A549 (cell line): Measurements from ENCODE around the gene PPP1R1A. TPM values are rescaled to one million over a fixed set of nuclear protein-coding genes. Genes with fewer than 3 reads are reported as not detected.

ENCODE experiments used
- ATAC-seq, 2 experiments: fragments of 200-7000 bp in 1 of 2; fragments of >200 bp in 1 of 2; cut with Nextera tagmentation in 1 of 2; cut with Tn5 transposase in 1 of 2; 3 replicates each; pipeline versions ENCODE4 v1.8.0 to v1.9.1; 2018 to 2020; ENCODE audit warnings: mild to moderate bottlenecking in 1 of 2, moderate library complexity in 1 of 2
- CTCF ChIA-PET: fragments of 300-600 bp; sonication (Branson Sonifier 250); formaldehyde crosslinking; extraction: SDS; loops from one replicate; lab custom pipeline; 2021; ENCODE audit warnings: antibody characterized with exemption, inconsistent platforms; lab: Yijun Ruan, JAX
- POLR2A ChIA-PET: fragments of 350-600 bp; formaldehyde crosslinking; extraction: SDS; loops from one replicate; lab custom pipeline; 2021; ENCODE audit warnings: antibody characterized with exemption, inconsistent platforms; lab: Yijun Ruan, JAX
- DNase-seq, 2 experiments: peaks; one replicate each; pipeline versions ENCODE4 v3.0.0 to v3.0.0-alpha.2; 2011 to 2016; ENCODE audit warnings: low read depth in 1 of 2, low spot score in 1 of 2
- FAIRE-seq: peaks from 2 replicates; lab custom pipeline; 2011; peaks lifted over from hg19 to GRCh38; lab: Jason Lieb, UNC
- H3K27ac ChIP-seq, 2 experiments: fragments of >200 bp; sonication (Bioruptor Twin); formaldehyde crosslinking; 3 replicates each; pipeline ENCODE4 v1.5.1; 2016 to 2017
- H3K4me1 ChIP-seq: fragments of >200 bp; sonication (Bioruptor Twin); formaldehyde crosslinking; 3 replicates; pipeline ENCODE4 v1.6.1; 2016
- H3K4me2 ChIP-seq: fragments of >200 bp; sonication (Bioruptor Twin); formaldehyde crosslinking; 3 replicates; pipeline ENCODE4 v1.6.1; 2016
- H3K4me3 ChIP-seq: fragments of >200 bp; sonication (Bioruptor Twin); formaldehyde crosslinking; 3 replicates; pipeline ENCODE4 v1.5.1; 2016
- H3K9me3 ChIP-seq: fragments of >200 bp; sonication (Bioruptor Twin); formaldehyde crosslinking; 3 replicates; pipeline ENCODE4 v1.6.1; 2016
- ATOH8 ChIP-seq: fragments of 250-450 bp; sonication (Bioruptor Pico); IDR thresholded peaks from 2 replicates; pipeline ENCODE4 v1.5.0; 2020; ENCODE audit warnings: low read depth, mild to moderate bottlenecking, moderate library complexity
- BCL3 ChIP-seq: fragments of >200 bp; sonication (Bioruptor Twin); formaldehyde crosslinking; IDR thresholded peaks from 3 replicates; pipeline ENCODE4 v1.6.1; 2016
- CHD2 ChIP-seq: fragments of 150-350 bp; IDR thresholded peaks from 2 replicates; pipeline ENCODE4 v1.6.1; 2014; ENCODE audit warnings: low read length; ENCODE audit not compliant: partially characterized antibody
- FOSB ChIP-seq: fragments of 250-450 bp; sonication (Bioruptor Pico); IDR thresholded peaks from 2 replicates; pipeline ENCODE4 v1.5.0; 2020; ENCODE audit warnings: mild to moderate bottlenecking, moderate library complexity
- FOSL2 ChIP-seq, 2 experiments: fragments of 450-650 bp in 1 of 2; fragments of >200 bp in 1 of 2; sonication (Bioruptor Twin) in 1 of 2; formaldehyde crosslinking; IDR thresholded peaks; 2 replicates each; pipeline versions ENCODE4 v1.5.0 to v1.6.1; 2016 to 2020; ENCODE audit warnings: mild to moderate bottlenecking in 1 of 2, moderate library complexity in 1 of 2
- FOXS1 ChIP-seq: fragments of 250-450 bp; sonication (Bioruptor Pico); IDR thresholded peaks from 2 replicates; pipeline ENCODE4 v1.5.0; 2020; ENCODE audit warnings: mild to moderate bottlenecking, moderate library complexity
- HMGXB4 ChIP-seq: fragments of 250-450 bp; sonication (Bioruptor Pico); IDR thresholded peaks from 2 replicates; pipeline ENCODE4 v1.5.0; 2021; ENCODE audit warnings: mild to moderate bottlenecking, moderate library complexity, borderline replicate concordance
- HOXB5 ChIP-seq: fragments of 250-450 bp; sonication (Bioruptor Pico); IDR thresholded peaks from 2 replicates; pipeline ENCODE4 v1.5.0; 2020; ENCODE audit warnings: mild to moderate bottlenecking, moderate library complexity
- MAX ChIP-seq: IDR thresholded peaks from 2 replicates; pipeline ENCODE4 v1.6.1; 2012
- NFE2L2 ChIP-seq: fragments of 150-350 bp; conservative IDR thresholded peaks from 2 replicates; pipeline ENCODE4 v1.6.1; 2014; ENCODE audit warnings: low read length
- NR3C1 ChIP-seq: fragments of >200 bp; sonication (Bioruptor Twin); formaldehyde crosslinking; IDR thresholded peaks from 3 replicates; pipeline ENCODE4 v1.6.1; 2017
- PHF8 ChIP-seq: fragments of 200-600 bp; sonication (generic); IDR thresholded peaks from 2 replicates; pipeline ENCODE4 v1.6.1; 2016; ENCODE audit warnings: low read depth, mild to moderate bottlenecking, antibody characterized with exemption, moderate library complexity, borderline replicate concordance
- POLR2A ChIP-seq: IDR thresholded peaks from 2 replicates; pipeline ENCODE4 v1.6.1; 2012; ENCODE audit warnings: mild to moderate bottlenecking, low read length
- RCOR1 ChIP-seq: fragments of 150-350 bp; IDR thresholded peaks from 2 replicates; pipeline ENCODE4 v1.6.1; 2014; ENCODE audit warnings: antibody characterized with exemption, low read length, low read depth
- REST ChIP-seq: fragments of 200-600 bp; sonication (generic); IDR thresholded peaks from 2 replicates; pipeline ENCODE4 v1.6.1; 2016; ENCODE audit warnings: antibody characterized with exemption, mild to moderate bottlenecking, moderate library complexity
- RFX5 ChIP-seq: fragments of 450-650 bp; IDR thresholded peaks from 2 replicates; pipeline ENCODE4 v1.7.1; 2014; ENCODE audit warnings: antibody characterized with exemption, mild to moderate bottlenecking, moderate library complexity
- SREBF2 ChIP-seq: fragments of 450-650 bp; IDR thresholded peaks from 2 replicates; pipeline ENCODE4 v1.6.1; 2014; ENCODE audit warnings: mild to moderate bottlenecking, moderate library complexity
- ZNF302 ChIP-seq: fragments of 250-450 bp; sonication (Bioruptor Pico); IDR thresholded peaks from 2 replicates; pipeline ENCODE4 v1.9.0; 2021; ENCODE audit warnings: inconsistent platforms, mild to moderate bottlenecking, moderate library complexity
- WGBS: methylation state at CpG from one replicate; pipeline ENCODE4 v1.1.6; 2017; ENCODE audit errors: missing lambda C conversion rate; 5-methylcytosine and 5-hydroxymethylcytosine counted together
- polyA plus RNA-seq, 4 experiments: library from polyadenylated mRNA; depleted of rRNA in 3 of 4; stranded (reverse); fragments of >200 nt; fragmentation: RNase III in 1 of 4; extraction: RNeasy Plus Mini Kit Qiagen cat#74134 plus additional on column Dnase treatment in 1 of 4; gene quantifications; 2 replicates in 3 of 4; 3 replicates in 1 of 4; pipeline ENCODE4 v1.2.3, GENCODE V29; 2011 to 2017
- TF ChIP-seq, protein P1 (sequence below): fragments of 150-350 bp; IDR thresholded peaks from 2 replicates; pipeline ENCODE4 v1.6.1; 2014; ENCODE audit warnings: low read depth, mild to moderate bottlenecking, low read length

The PPP1R1A gene
- polyA plus RNA-seq, 2 of the 4 experiments (the other 2 are of a cell fraction), result 0.09 TPM; not detected in 1

GRCh38 chr12:54588890-54589267, 420 bp upstream of the PPP1R1A start:
- peak overlapping the region; percentile 57 for H3K4me3 ChIP-seq
- no peak for ATAC-seq
- ChIA-PET POLR2A (no interaction called here), CTCF (interaction anchor here (0.7 kb wide), 1 partner anchor 105 kb away, joined by 3 read pairs; no protein-coding TSS in a partner anchor)
- no peaks in the 10 kb centered on the region for H3K9me3 ChIP-seq
- no peak for TF ChIP-seq ZNF302 (CRISPR knock-in tag)
- TF ChIP-seq HMGXB4, result no peak
- TF ChIP-seq, protein P1, sequence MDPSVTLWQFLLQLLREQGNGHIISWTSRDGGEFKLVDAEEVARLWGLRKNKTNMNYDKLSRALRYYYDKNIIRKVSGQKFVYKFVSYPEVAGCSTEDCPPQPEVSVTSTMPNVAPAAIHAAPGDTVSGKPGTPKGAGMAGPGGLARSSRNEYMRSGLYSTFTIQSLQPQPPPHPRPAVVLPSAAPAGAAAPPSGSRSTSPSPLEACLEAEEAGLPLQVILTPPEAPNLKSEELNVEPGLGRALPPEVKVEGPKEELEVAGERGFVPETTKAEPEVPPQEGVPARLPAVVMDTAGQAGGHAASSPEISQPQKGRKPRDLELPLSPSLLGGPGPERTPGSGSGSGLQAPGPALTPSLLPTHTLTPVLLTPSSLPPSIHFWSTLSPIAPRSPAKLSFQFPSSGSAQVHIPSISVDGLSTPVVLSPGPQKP, result no peak
- no peak for TF ChIP-seq HOXB5 (CRISPR knock-in tag)
- TF ChIP-seq CHD2, result no peak
- no peak for TF ChIP-seq BCL3
- TF ChIP-seq NFE2L2, result no peak
- no peak for TF ChIP-seq ATOH8 (CRISPR knock-in tag)
- no peak for TF ChIP-seq RFX5
- TF ChIP-seq FOSB (CRISPR knock-in tag), result no peak
- no peak for TF ChIP-seq REST
- TF ChIP-seq RCOR1, result no peak
- TF ChIP-seq FOXS1 (CRISPR knock-in tag), result no peak
- no peak for TF ChIP-seq MAX
- no peak for TF ChIP-seq PHF8
- TF ChIP-seq POLR2A, result no peak
- no peak for TF ChIP-seq FOSL2 (IDR thresholded peaks at IDR 0.05)
- no peak for TF ChIP-seq FOSL2 (CRISPR knock-in tag; IDR thresholded peaks at IDR 0.05)
- TF ChIP-seq NR3C1, result no peak
- TF ChIP-seq SREBF2, result no peak
- 44% methylated on average over 13 of the region's 13 CpGs for WGBS
- H3K27ac ChIP-seq, result peak overlapping the region in 1 of 2 experiments; percentile 66; a peak in 1 of 6 replicates
- no peak for DNase-seq
- peak overlapping the region; percentile 95 for H3K4me2 ChIP-seq
- peaks cover 11% of the 10 kb centered on the region for H3K4me1 ChIP-seq
- no peak for FAIRE-seq
